ENCODE results near the gene FAM47B. TPM values are rescaled to one million over a fixed set of nuclear protein-coding genes. Genes with fewer than 3 reads are reported as not detected.

The FAM47B gene
- total and polyA plus RNA-seq, 2 of the 8 experiments (the other 6 are each of a cell fraction or from before 2014, with no cell fraction given): not detected

GRCh38 chrX:34978171-34978570 lies 35.6 kb downstream of the FAM47B start:
- Histone ChIP-seq H3K4ac (replicated peaks; ENCODE audit: insufficient read length, low read depth, low read length) (no peak overlapping the region), H3K79me2 (ENCODE audit: control insufficient read depth in 1 of 2, insufficient read depth in 2 of 2, low read length in 2 of 2) (no peaks in the 10 kb centered on the region), H3K79me1 (ENCODE audit: low read depth, low read length) (no peaks in the 10 kb centered on the region), H2BK20ac (ENCODE audit: low read length) (no peak overlapping the region), H3K14ac (ENCODE audit: insufficient read length) (no peak overlapping the region), H4K20me1 (replicated peaks in 1 of 2; ENCODE audit: control insufficient read depth in 1 of 2, insufficient read depth in 2 of 2, low read length in 2 of 2) (no peaks in the 10 kb centered on the region), H3K9me3 (ENCODE audit: insufficient read depth in 2 of 2, low read depth in 1 of 2, low read length in 1 of 2) (no peaks in the 10 kb centered on the region), H2AK5ac (ENCODE audit: low read depth, low read length) (no peak overlapping the region), H3K27me3 (replicated peaks in 1 of 4; ENCODE audit: control insufficient read depth in 3 of 4, extremely low read depth in 1 of 4, insufficient read depth in 3 of 4, low read length in 3 of 4) (no peaks in the 10 kb centered on the region), H3K36me3 (ENCODE audit: control insufficient read depth in 2 of 4, insufficient read depth in 4 of 4, low read length in 3 of 4) (no peaks in the 10 kb centered on the region), H3K23me2 (ENCODE audit: low read depth, low read length) (no peaks in the 10 kb centered on the region), H2AFZ (ENCODE audit: low read length) (no peak overlapping the region), H3K4me3 (ENCODE audit: extremely low read depth in 1 of 4, insufficient read depth in 2 of 4, low read depth in 3 of 4, low read length in 4 of 4) (no peak overlapping the region), H3K18ac (ENCODE audit: extremely low read depth, low read length) (no peak overlapping the region), H3K27ac (ENCODE audit: low read depth, low read length) (no peak overlapping the region), H4K91ac (replicated peaks; ENCODE audit: insufficient read length, low read length) (no peak overlapping the region), H3K4me2 (ENCODE audit: insufficient read depth in 1 of 2, low read depth in 2 of 2, low read length in 2 of 2) (no peak overlapping the region), H3K4me1 (replicated peaks in 1 of 4; ENCODE audit: control insufficient read depth in 3 of 4, insufficient read depth in 4 of 4, low read length in 3 of 4) (no peaks in the 10 kb centered on the region), H2BK120ac (replicated peaks; ENCODE audit: low read depth, low read length) (no peak overlapping the region), H3K23ac (ENCODE audit: insufficient read length) (no peak overlapping the region), H3K9ac (replicated peaks in 1 of 4; ENCODE audit: extremely low read depth in 1 of 4, low read depth in 3 of 4, low read length in 3 of 4) (no peak overlapping the region), H2BK15ac (ENCODE audit: low read length) (no peak overlapping the region), H3K56ac (replicated peaks; ENCODE audit: insufficient read length, low read depth, low read length) (no peak overlapping the region), H2BK5ac (ENCODE audit: low read depth, low read length) (no peak overlapping the region), H4K8ac (ENCODE audit: extremely low read depth, insufficient read depth, low read length) (no peak overlapping the region), H4K5ac (ENCODE audit: insufficient read length, low read depth, low read length) (no peak overlapping the region), H2BK12ac (ENCODE audit: low read depth, low read length) (no peak overlapping the region)
- CTCF ChIA-PET (ENCODE audit: partially characterized antibody): no interaction called here
- FAIRE-seq: no peak
- POLR2A ChIA-PET (ENCODE audit: partially characterized antibody): no interaction called here
- TF ChIP-seq FOSL1 (IDR thresholded peaks at IDR 0.05; ENCODE audit: insufficient read depth, low read depth, low read length): no peak
- no peak for TF ChIP-seq HDAC2 (IDR thresholded peaks at IDR 0.05; ENCODE audit: borderline replicate concordance in 1 of 2, low read depth in 2 of 2, low read length in 2 of 2)
- no peak for TF ChIP-seq SP2 (IDR thresholded peaks at IDR 0.05; ENCODE audit: low read length)
- no peak for TF ChIP-seq SIX5 (IDR thresholded peaks at IDR 0.05; ENCODE audit: low read depth, low read length)
- TF ChIP-seq CHD2 (IDR thresholded peaks at IDR 0.05; ENCODE audit: low read length): no peak
- TF ChIP-seq GTF2F1 (IDR thresholded peaks at IDR 0.05; ENCODE audit: borderline replicate concordance, low read depth, low read length): no peak
- no peak for TF ChIP-seq CEBPB (IDR thresholded peaks at IDR 0.05; ENCODE audit: low read depth, low read length)
- WGBS, 2 experiments (ENCODE audit: extremely low coverage in 1 of 2, insufficient coverage in 1 of 2, insufficient read length in 1 of 2, insufficient replicate concordance in 2 of 2, low coverage in 1 of 2, low lambda C conversion rate in 2 of 2, missing lambda C conversion rate in 1 of 2): 75% methylated on average over 1 of the region's 3 CpGs; no CpG with 5 or more reads in 1 of the 2 experiments
- no peak for DNase-seq (ENCODE audit: low read depth in 1 of 2, low spot score in 2 of 2)
